B cell (primary cell): ENCODE results near the gene PHF21B.

Experiments
- EZH2 ChIP-seq: IDR thresholded peaks from 2 replicates; pipeline ENCODE4 v1.6.1; 2012; ENCODE audit warnings: borderline replicate concordance, low read depth, mild to moderate bottlenecking, moderate library complexity, low read length; ENCODE audit not compliant: insufficient read depth, poor library complexity, severe bottlenecking
- TF ChIP-seq, protein P1 (sequence below): fragments of 200-600 bp; IDR thresholded peaks from one replicate; pipeline ENCODE4 v1.8.0; 2022; ENCODE audit warnings: antibody characterized with exemption, mild to moderate bottlenecking

- TF ChIP-seq, protein P1, sequence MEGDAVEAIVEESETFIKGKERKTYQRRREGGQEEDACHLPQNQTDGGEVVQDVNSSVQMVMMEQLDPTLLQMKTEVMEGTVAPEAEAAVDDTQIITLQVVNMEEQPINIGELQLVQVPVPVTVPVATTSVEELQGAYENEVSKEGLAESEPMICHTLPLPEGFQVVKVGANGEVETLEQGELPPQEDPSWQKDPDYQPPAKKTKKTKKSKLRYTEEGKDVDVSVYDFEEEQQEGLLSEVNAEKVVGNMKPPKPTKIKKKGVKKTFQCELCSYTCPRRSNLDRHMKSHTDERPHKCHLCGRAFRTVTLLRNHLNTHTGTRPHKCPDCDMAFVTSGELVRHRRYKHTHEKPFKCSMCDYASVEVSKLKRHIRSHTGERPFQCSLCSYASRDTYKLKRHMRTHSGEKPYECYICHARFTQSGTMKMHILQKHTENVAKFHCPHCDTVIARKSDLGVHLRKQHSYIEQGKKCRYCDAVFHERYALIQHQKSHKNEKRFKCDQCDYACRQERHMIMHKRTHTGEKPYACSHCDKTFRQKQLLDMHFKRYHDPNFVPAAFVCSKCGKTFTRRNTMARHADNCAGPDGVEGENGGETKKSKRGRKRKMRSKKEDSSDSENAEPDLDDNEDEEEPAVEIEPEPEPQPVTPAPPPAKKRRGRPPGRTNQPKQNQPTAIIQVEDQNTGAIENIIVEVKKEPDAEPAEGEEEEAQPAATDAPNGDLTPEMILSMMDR = no peak
- no peak for TF ChIP-seq EZH2
These were observed 45.7 kb downstream of the PHF21B start for GRCh38 chr22:44963832-44964721.
